Lower leg skin (tissue), 4 donors: ENCODE measurements around the gene TUBG1. TPM values are rescaled to one million over a fixed set of nuclear protein-coding genes. Genes with fewer than 3 reads are reported as not detected.
"Not testable (repeated sequence)": the region's sequence is repeated elsewhere in the genome, so short reads cannot be mapped to it uniquely, and the experiment has no call there.

ENCODE experiments used
- DNase-seq, 2 donors: peaks; one replicate each; pipeline ENCODE4 v3.0.0-alpha.2; 2019; ENCODE audit warnings: low spot score in 2 of 2
- H3K4me3 ChIP-seq: fragments of 200-600 bp; sonication (generic); 2 replicates; pipeline ENCODE4 v1.5.1; 2017; ENCODE audit warnings: mild to moderate bottlenecking, low read depth; ENCODE audit not compliant: poor library complexity, severe bottlenecking
- CTCF ChIP-seq, 3 donors: fragments of 450-650 bp; IDR thresholded peaks; one replicate each; pipeline ENCODE4 v1.5.1; 2016; ENCODE audit warnings: antibody characterized with exemption in 3 of 3, mild to moderate bottlenecking in 3 of 3, moderate library complexity in 2 of 3
- POLR2A ChIP-seq, 2 donors: fragments of 450-650 bp; IDR thresholded peaks; one replicate each; pipeline ENCODE4 v1.6.1; 2016 to 2017; ENCODE audit warnings: antibody characterized with exemption in 2 of 2, mild to moderate bottlenecking in 1 of 2, moderate library complexity in 1 of 2
- WGBS, 2 donors: methylation state at CpG; one replicate each; pipeline ENCODE4 v1.1.5; 2018; 5-methylcytosine and 5-hydroxymethylcytosine counted together
- intact Hi-C: fragments of 100-400 bp; cut with DNase I; formaldehyde crosslinking; loops from one replicate; pipeline ENCODE4 v1.15.0; 2023; ENCODE audit warnings: low total_unique reads
- total RNA-seq, 4 donors: library from RNA; depleted of rRNA; stranded (reverse); fragments of >200 nt; gene quantifications; one replicate each; pipeline ENCODE4 v1.1.0, GENCODE V29; 2016

Gene TUBG1
- total RNA-seq, 4 donors from 2014 or later, result 54.4 to 61.1 (median 56.7) TPM

GRCh38 chr17:42612013-42612412 lies 2.5 kb downstream of the TUBG1 start:
- peak in 1 of 2 donors; percentile 67 for DNase-seq
- H3K4me3 ChIP-seq, result no peak overlapping the region
- WGBS, 2 donors, result 92 to 97% methylated on average over 4 of the region's 4 CpGs
- TF ChIP-seq CTCF (IDR thresholded peaks at IDR 0.05) (no peak), POLR2A (IDR thresholded peaks at IDR 0.05) (no peak)
- intact Hi-C loops, result no loop called here

GRCh38 chr17:42613699-42614295 lies 4.3 kb downstream of the TUBG1 start:
- intact Hi-C loops, result no loop called here
- H3K4me3 ChIP-seq, result no peak overlapping the region
- TF ChIP-seq POLR2A (IDR thresholded peaks at IDR 0.05), result no peak
- no peak for TF ChIP-seq CTCF (IDR thresholded peaks at IDR 0.05)
- WGBS, 2 donors, result 97 to 98% methylated on average over 12 to 17 of the region's 17 CpGs
- DNase-seq, result peak in 1 of 2 donors; percentile 83

- H3K4me3 ChIP-seq, result no peak overlapping the region
- 30 to 39% methylated on average over 4 of the region's 4 CpGs for WGBS, 2 donors
- intact Hi-C loops, result no loop called here
- no peak for TF ChIP-seq POLR2A (IDR thresholded peaks at IDR 0.05)
- TF ChIP-seq CTCF (IDR thresholded peaks at IDR 0.05), result no peak
- DNase-seq, result no peak
Measured at GRCh38 chr17:42617956-42618431, 8.5 kb downstream of the TUBG1 start.

GRCh38 chr17:42618442-42619150 lies 9.1 kb downstream of the TUBG1 start:
- no peak for DNase-seq
- no peak for TF ChIP-seq POLR2A (IDR thresholded peaks at IDR 0.05)
- no peak for TF ChIP-seq CTCF (IDR thresholded peaks at IDR 0.05)
- intact Hi-C loops, result no loop called here
- WGBS, 2 donors, result 52 to 53% methylated on average over 9 of the region's 9 CpGs
- no peak overlapping the region for H3K4me3 ChIP-seq

GRCh38 chr17:42621987-42622386 lies 12.5 kb downstream of the TUBG1 start:
- 90 to 96% methylated on average over 3 of the region's 3 CpGs for WGBS, 2 donors
- intact Hi-C loops, DNase-seq, H3K4me3 ChIP-seq: not testable (repeated sequence)

GRCh38 chr17:42623271-42623670 lies 13.8 kb downstream of the TUBG1 start:
- intact Hi-C loops, result no loop called here
- 80 to 84% methylated on average over 2 of the region's 2 CpGs for WGBS, 2 donors
- DNase-seq, result no peak
- TF ChIP-seq CTCF (IDR thresholded peaks at IDR 0.05), result no peak
- TF ChIP-seq POLR2A (IDR thresholded peaks at IDR 0.05), result no peak
- H3K4me3 ChIP-seq, result no peak overlapping the region
